Tibial artery (tissue), 4 donors: Measurements from ENCODE around the gene PRR3.

Source experiments
- DNase-seq, 2 donors: peaks; one replicate each; pipeline ENCODE4 v3.0.0-alpha.2; 2019
- H3K27ac ChIP-seq, 2 donors: fragments of 200-600 bp; sonication (generic) in 1 of 2; 1 replicate in 1 of 2; 2 replicates in 1 of 2; pipeline ENCODE4 v1.5.1; 2018 to 2019; ENCODE audit warnings: mild to moderate bottlenecking in 1 of 2
- H3K27me3 ChIP-seq, 2 donors: fragments of 200-600 bp; sonication (generic) in 1 of 2; one replicate each; pipeline versions ENCODE4 v1.5.1 to v1.6.0; 2016 to 2019
- H3K36me3 ChIP-seq, 3 donors: fragments of 200-600 bp; sonication (generic) in 2 of 3; one replicate each; pipeline ENCODE4 v1.5.1; 2016 to 2019; ENCODE audit warnings: mild to moderate bottlenecking in 2 of 3
- H3K4me1 ChIP-seq, 4 donors: fragments of 200-600 bp; sonication (generic) in 2 of 4; 1 replicate in 3 of 4; 2 replicates in 1 of 4; pipeline ENCODE4 v1.5.1; 2016 to 2019
- H3K4me3 ChIP-seq, 2 donors: fragments of 200-600 bp; sonication (generic) in 1 of 2; 1 replicate in 1 of 2; 2 replicates in 1 of 2; pipeline ENCODE4 v1.5.1; 2018 to 2019; ENCODE audit warnings: mild to moderate bottlenecking in 2 of 2
- H3K9me3 ChIP-seq, 3 donors: fragments of 200-600 bp; sonication (generic) in 1 of 3; one replicate each; pipeline ENCODE4 v1.5.1; 2016 to 2019
- intact Hi-C: fragments of 100-400 bp; cut with DNase I; formaldehyde crosslinking; loops from one replicate; pipeline ENCODE4 v1.15.0; 2023; ENCODE audit warnings: low total_unique reads
- TF ChIP-seq, protein P1 (sequence below), 2 experiments: fragments of 200-600 bp in 1 of 2; fragments of 450-650 bp in 1 of 2; IDR thresholded peaks; one replicate each; pipeline ENCODE4 v1.5.1; 2017 to 2019; ENCODE audit warnings: antibody characterized with exemption in 2 of 2, mild to moderate bottlenecking in 1 of 2, moderate library complexity in 1 of 2

Gene PRR3

GRCh38 chr6:30612213-30612612 is 55.1 kb downstream of the PRR3 start:
- no peaks in the 10 kb centered on the region for H3K27me3 ChIP-seq
- TF ChIP-seq, protein P1, sequence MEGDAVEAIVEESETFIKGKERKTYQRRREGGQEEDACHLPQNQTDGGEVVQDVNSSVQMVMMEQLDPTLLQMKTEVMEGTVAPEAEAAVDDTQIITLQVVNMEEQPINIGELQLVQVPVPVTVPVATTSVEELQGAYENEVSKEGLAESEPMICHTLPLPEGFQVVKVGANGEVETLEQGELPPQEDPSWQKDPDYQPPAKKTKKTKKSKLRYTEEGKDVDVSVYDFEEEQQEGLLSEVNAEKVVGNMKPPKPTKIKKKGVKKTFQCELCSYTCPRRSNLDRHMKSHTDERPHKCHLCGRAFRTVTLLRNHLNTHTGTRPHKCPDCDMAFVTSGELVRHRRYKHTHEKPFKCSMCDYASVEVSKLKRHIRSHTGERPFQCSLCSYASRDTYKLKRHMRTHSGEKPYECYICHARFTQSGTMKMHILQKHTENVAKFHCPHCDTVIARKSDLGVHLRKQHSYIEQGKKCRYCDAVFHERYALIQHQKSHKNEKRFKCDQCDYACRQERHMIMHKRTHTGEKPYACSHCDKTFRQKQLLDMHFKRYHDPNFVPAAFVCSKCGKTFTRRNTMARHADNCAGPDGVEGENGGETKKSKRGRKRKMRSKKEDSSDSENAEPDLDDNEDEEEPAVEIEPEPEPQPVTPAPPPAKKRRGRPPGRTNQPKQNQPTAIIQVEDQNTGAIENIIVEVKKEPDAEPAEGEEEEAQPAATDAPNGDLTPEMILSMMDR (IDR thresholded peaks at IDR 0.05), result no peak
- peaks cover 36 to 38% (median 36%) of the 10 kb centered on the region in 3 donors for H3K36me3 ChIP-seq
- peak overlapping the region in 1 of 2 donors; percentile 98 for H3K27ac ChIP-seq
- no peaks in the 10 kb centered on the region for H3K9me3 ChIP-seq
- peaks cover 0 to 58% (median 34%) of the 10 kb centered on the region in 4 donors for H3K4me1 ChIP-seq
- H3K4me3 ChIP-seq, result no peak overlapping the region
- intact Hi-C loops, result no loop called here
- DNase-seq, result no peak

- DNase-seq, result no peak
- TF ChIP-seq, protein P1 (IDR thresholded peaks at IDR 0.05), result no peak
- Histone ChIP-seq H3K27ac (peak overlapping the region; percentile 96 to 98), H3K27me3 (no peaks in the 10 kb centered on the region), H3K9me3 (no peaks in the 10 kb centered on the region), H3K4me3 (no peak overlapping the region), H3K36me3 (peaks cover 30 to 32% (median 30%) of the 10 kb centered on the region in 3 donors), H3K4me1 (peaks cover 0 to 58% (median 34%) of the 10 kb centered on the region in 4 donors)
- intact Hi-C loops, result no loop called here
Observed at GRCh38 chr6:30612687-30613248, 55.7 kb downstream of the PRR3 start.
